Pulmonary artery endothelial cell (primary cell): ENCODE results near the gene KCTD2. TPM values are rescaled to one million over a fixed set of nuclear protein-coding genes. Genes with fewer than 3 reads are reported as not detected.
"Not testable (repeated sequence)": the region's sequence is repeated elsewhere in the genome, so short reads cannot be mapped to it uniquely, and the experiment has no call there.

Experiments
- DNase-seq: peaks from one replicate; pipeline ENCODE4 v3.0.0-alpha.2; 2011; ENCODE audit warnings: low read depth, low spot score
- total RNA-seq: library from RNA; depleted of rRNA; stranded (reverse); fragments of >200 nt; gene quantifications from 2 replicates; pipeline ENCODE4 v1.2.3, GENCODE V29; 2014

KCTD2 gene
- total RNA-seq, 1 donor from 2014 or later, result 14.4 TPM

DNA sequence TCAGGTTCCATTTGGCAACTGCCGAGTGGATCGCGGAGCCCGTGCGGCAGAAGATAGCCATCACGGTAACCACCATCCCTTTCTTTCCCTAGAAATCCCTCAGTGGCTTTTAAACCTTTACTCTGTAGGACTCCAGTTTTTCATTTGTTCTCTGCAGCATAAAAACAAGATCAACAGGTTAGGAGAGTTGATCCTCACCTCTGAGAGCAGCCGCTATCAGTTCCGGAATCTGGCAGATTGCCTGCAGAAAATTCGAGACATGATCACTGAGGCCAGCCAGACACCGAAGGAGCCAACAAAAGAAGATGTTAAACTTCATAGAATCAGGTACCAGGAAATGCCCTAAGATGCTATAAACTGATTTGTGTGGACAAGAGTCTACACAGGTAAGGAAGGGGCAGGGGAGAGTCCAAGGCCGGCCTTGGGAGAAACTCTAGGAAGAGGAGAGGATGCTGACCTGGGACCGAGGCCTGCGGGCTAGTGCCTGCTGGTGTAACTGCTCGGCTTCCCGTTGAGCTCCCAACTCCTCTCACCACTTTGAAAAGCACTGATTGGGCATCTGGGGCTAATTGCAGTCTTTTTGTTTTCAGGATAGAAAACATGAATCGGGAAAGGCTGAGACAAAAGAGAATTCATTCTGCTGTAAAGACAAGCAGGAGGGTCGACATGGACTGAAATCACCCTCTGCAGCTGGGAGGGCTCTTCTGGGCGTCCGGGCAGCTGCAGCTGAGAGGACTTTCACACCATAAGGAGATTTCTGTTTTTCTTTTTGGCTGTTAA is 26.5 kb upstream of the KCTD2 start:
- DNase-seq, result no peak

DNA sequence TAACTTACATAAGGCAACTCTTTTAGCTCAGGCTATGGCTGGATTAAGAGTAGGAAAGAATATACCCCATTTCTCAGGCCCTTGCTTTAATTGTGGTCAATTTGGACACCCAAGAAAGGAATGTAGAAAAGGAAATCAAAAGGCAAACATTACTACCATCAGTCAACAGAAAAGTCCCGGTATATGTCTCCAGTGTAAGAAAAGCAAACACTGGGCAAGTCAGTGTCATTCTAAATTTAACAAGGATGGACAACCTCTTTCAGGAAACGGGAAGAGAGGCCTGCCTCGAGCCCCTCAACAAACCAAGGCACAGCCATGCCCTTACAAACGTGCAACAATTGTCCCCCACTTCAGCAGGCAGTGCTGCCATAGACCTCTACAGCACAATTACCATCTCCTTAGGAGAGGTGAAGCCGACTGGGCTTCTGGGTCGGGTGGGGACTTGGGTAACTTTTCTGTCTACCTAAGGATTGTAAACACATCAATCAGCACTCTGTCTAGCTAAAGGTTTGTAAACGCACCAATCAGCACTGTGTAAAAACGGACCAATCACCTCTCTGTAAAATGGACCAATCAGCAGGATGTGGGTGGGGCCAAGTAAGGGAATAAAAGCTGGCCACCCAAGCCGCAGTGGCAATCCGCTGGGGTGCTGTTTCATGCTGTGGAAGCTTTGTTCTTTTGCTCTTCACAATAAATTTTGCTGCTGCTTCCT is 22.2 kb upstream of the KCTD2 start:
- no peak for DNase-seq

DNA sequence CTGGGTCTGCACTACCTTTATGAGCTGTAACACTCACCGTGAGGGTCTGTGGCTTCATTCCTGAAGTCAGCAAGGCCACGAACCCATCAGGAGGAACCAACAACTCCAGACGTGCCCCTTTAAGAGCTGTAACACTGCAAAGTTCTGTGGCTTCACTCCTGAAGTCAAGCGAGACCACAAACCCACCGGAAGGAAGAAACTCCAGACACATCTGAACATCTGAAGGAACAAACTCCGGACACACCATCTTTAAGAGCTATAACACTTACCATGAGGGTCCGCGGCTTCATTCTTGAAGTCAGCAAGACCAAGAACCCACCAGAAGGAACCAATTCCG is 21.7 kb upstream of the KCTD2 start:
- not testable (repeated sequence) for DNase-seq

DNA sequence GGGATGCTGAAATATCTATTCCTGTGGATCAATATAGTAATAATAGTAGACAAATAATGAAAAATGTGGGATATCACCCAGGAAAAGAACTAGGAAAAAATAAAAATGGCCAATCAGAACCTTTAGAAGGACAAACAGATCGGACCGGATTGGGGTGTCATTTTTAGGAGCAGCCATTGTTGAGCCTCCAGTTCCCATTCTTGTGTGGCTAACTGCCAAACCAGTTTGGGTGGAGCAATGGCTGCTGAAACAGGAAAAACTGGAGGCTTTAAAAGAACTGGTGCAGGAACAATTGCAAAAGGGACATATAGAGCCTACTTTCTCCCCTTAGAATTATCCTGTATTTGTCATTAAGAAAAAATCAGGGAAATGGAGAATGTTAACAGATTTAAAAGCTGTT is 20.4 kb upstream of the KCTD2 start:
- not testable (repeated sequence) for DNase-seq

DNA sequence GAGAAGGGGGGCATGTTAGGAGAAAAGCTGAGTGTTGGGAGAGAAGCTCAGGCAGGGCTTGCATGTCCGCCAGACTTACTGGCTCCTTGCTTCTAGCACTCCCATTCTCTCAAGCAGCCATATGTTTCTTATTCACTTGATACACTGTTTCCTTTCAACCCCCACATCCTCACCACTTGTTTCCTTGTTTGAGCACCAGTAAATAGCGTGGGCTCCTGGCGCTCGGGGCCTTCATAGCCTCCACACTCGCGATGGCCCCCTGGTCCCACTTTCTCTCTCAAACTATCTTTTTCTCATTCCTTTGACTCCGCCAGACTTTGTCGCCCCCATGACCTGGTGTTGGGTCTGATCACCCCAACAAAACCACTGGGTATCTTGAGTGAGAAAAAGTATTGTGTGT is 16.9 kb upstream of the KCTD2 start:
- no peak for DNase-seq

DNA sequence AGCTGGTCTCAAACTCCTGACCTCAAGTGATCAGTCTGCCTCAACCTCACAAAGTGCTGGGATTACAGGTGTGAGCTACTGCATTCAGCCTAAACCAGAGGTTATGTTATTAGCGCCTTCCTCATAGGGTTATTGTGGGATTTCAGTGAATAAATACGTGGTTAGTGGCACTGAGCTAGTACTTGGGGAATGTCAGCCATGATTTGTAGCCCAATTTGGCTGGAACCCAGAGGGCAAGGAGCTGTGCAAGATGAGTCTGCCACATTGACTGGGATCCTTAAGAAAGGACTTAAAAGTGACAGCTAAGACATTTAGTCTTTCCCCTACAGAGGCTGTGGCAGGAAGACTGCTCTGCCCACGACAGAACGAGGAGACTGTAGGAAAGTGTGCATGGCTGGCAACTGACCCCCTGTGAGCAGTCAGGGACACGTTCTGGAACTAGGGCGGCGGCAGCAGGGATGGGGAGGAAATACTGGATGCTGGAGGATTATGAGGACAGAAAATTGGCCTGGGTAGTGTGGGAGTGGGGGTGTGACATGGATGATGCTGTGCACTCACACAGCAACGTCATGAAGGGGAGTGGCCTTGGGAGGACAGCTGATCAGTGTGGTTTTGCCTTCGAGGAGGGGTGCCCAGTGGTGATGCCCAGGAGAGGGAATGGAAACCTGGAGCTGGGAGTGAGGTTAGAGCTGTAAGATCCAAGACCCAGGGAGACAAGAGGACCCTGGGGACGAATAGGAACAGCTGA is 14.9 kb upstream of the KCTD2 start:
- no peak for DNase-seq

DNA sequence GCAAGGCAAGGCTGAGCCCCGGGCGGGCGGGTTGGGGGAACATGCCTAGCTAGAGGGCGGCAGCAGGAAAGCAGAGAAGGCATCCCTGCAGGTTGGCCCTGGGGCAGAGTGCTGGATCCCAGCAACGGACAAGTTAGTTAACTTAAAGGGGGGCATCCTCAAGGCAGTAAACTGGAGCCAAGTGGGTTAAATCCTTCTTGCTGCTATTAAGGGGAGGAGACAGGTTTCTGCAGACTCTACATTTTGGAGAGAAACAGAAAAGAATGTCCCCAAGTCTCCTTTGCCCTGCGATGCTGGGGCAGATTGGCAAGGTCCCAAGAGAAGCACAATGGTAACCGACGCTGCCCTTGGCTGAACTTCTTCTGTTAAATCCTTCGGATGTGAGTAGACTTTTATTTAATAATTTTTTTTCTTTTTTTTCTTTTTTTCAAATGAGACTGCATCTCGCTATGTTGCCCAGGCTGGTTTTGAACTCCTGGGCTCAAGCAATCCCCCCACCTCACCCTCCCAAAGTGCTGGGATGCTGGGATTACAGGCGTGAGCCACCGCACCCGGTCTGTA is 14.2 kb upstream of the KCTD2 start:
- no peak for DNase-seq

DNA sequence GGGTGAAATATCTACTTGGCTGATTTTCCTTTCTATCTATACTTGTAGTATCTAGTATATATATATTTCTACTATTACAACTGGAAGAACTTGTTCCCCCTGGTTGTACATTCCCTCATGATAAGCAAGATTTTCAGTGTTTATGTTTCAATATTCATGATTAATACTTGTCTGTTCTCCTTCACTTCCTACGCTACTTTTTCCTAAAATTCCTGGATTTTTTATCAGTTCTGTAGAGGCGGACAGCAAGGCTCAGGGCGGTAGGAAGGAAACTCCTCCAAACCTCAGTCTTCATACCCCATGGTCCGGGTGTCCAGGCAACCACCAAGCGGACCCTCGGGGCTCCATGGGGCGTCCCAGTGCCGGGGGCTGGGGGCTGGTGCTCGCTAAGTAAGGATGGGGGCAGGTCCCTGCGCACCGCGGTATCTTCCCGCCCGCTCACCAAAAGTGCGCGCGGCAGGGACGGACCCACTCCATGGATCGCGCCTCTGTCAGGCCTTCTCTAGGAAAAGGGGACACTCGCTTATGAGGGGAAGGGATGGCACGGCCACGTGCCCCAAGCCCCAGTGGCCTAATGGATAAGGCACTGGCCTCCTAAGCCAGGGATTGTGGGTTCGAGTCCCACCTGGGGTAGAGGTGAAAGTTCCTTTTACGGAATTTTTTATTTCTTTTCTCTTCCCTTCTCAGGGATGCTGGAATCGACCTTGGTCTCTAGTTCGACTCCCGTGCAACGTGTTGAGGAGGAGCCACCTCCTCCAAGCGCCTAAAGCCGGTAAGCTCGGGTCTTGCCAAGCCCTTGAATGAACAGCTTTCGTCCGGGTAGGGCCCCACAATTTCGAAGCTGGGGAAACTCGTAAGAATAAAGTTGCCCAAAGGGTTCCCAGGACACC is 13.4 kb upstream of the KCTD2 start:
- DNase-seq, result peak; percentile 47

DNA sequence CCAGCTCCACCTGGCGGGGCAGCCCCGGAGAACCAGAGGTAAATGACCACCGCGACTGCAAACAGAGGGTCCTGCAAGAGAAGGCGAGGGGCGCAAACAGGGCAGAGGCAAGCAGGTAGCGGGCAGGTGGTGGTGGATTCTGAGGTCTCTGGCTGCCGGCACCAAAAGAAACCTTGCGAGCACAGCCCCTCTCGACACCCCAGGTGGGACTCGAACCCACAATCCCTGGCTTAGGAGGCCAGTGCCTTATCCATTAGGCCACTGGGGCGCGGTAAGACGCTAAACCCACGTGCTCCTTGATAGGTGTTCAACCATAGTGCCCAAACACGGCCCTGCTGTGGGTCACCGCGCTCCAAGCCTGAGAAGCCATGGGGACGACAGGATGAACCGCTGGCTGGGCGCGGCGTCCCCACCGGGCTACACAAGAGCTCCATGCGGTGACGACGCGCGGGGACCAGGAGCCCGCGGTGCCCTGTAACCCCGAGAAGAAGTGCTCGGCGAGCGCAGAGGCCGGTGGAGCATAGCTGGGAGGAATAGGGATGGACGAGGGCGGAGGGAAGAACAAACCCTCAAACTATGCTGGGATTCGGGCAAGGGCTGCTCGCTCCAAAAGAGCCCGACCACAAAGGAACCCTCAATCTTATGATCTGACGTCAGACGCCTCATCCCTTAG is 12.7 kb upstream of the KCTD2 start:
- DNase-seq, result peak; percentile 58

DNA sequence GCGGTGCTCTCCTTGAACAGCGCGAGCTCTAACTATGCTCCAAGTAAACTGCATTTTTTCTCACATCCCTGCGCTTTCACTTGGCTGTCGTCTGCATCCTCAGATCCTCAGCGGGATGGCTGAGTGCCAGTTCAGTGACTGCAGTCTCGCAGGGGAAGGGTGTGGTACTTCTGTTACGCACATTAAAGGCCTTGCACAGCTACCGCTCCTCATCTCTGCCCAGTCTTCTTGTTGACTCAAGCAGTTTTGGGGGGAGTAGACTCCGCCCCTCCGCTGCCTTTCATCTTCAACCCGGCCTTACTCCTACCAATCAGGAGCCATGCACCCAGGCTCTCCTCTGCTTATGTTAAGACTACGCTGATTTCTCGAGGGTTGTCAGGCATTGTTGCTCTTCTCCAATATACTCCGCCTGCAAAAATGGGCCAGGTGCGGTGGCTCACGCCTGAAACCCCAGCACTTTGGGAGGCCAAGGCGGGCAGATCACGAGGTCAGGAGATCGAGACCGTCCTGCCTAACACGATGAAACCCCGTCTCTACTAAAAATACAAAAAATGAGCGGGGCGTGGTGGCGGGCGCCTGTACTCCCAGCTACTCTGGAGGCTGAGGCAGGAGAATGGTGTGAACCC is 10.3 kb upstream of the KCTD2 start:
- no peak for DNase-seq

DNA sequence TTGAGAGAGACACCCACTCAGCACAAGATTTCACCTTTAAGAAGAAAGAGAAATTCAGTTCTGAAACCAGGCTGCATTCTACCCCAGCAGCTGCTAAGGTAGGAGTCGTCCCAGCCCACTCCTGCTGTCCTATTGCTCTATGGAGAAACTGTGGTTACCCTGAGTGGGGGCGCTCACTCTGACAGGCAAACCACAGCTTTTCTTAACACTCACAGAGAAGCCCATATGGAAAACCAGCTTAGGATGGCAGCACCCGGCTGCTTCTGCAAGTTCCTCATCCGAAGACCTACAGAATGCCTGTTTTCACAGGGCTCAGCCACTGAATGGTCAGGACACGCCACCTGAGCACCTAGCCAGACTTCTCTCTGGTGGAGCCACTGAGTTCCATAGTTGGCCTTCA is 7.8 kb upstream of the KCTD2 start:
- no peak for DNase-seq

DNA sequence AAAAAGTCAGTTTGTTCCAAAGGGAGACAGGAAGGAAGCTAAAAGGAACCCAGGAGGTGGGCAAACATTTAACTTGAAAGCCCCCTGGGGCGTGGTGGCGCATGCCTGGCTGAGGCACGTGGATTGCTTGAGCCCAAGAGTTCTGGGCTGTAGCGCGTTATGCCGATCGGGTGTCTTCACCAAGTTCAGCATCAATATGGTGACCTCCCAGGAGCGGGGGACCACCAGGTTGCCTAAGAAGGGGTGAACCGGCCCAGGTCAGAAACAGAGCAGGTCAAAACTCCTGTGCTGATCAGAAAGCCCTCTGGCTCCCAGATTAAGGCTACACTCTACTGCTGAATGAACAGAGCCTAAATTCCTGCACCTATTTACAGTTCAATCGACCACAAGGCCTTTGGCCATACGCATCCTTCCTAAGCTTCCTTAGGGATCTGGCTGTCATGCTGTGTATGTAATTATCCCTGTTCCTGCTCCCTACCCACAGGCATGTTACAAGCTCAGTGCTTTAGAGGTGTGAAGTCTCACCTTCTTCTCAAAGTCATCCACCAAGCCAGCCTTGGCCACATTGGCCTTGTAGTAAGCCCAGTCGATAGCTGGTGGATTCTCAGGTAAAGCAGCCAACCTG is 5.3 kb upstream of the KCTD2 start:
- DNase-seq, result no peak

DNA sequence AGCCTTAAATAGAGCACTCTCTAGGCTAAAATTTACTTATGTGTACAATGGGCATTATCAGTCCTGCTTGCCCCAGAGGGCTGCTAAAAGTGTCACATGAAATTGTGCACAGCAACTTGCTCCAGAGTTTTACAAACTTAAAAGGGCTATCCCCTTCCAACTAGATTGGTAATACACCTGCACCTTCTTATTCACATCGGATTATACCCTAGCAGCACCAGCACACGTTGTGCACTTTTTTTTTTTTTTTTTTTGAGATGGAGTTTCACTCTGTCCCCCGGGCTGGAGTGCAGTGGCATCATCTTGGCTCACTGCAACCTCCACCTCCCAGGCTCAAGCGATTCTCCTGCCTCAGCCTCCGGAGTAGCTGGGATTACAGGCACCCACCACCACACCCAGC is 3.2 kb upstream of the KCTD2 start:
- not testable (repeated sequence) for DNase-seq

DNA sequence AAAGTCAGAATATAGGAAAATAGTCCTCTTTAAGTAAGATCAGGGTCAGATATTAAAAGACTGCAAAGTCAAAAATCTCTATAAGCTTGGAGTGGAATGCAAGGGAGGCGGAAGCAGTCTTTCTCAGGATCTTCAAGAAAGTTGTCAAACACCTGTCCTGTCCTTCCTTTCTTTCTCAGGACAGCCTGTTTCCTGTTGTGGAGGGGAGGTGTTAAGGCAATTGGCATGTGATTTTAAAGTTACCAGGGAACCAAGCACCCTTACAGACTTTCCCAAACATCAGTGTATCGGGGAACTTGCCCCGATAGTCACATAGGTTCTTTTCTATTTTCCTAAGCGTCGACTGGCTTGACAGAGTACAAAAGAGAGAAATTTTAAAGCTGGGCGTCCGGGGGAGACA is 2.3 kb upstream of the KCTD2 start:
- no peak for DNase-seq

DNA sequence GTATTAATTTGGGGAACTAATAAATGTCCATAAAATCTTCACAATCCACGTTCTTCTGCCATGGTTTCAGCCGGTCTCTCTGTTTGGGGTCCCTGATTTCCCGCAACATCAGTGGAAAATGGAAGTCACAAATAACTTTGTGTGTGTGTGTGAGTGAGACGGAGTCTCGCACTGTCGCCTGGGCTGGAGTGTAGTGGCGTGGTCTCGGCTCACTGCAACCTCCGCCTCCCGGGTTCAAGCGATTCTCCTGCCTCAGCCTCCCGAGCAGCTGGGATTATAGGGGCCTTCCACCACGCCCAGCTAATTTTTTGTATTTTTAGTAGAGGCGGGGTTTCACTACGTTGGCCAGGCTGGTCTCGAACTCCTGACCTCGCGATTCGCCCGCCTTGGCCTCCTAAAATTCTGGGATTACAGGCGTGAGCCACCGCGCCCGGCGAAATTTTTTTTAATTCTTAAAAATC is 1.0 kb upstream of the KCTD2 start:
- not testable (repeated sequence) for DNase-seq

DNA sequence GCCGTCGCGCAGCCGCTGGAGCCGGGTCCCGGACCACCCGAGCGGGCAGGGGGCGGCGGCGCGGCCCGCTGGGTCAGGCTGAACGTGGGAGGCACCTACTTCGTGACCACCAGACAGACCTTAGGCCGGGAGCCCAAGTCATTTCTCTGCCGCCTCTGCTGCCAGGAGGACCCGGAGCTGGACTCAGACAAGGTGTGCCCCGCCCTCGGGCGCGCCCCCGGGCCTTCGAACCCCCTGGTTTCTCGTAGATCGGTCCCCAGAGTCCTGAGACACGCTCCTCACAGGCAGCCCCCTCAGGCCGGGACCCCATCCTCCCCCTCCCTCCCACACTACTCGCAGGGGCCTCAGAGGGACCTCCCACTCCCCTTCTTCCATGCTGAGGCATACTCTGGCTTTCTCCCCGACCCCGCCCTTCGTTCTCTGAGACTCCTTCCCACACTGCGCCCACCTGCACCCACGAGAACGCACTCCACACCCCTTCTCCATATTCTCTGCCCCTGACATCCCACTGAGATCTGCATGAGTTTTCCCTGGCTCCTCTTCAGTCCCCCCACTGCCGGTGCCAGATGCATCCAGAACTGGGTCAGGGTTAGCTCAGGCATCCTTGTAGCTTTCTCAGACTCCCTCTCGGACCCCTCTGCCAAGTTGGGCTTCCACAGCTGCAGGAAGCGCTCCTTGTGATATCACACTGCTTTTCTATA is 523 bp downstream of the KCTD2 start:
- no peak for DNase-seq

DNA sequence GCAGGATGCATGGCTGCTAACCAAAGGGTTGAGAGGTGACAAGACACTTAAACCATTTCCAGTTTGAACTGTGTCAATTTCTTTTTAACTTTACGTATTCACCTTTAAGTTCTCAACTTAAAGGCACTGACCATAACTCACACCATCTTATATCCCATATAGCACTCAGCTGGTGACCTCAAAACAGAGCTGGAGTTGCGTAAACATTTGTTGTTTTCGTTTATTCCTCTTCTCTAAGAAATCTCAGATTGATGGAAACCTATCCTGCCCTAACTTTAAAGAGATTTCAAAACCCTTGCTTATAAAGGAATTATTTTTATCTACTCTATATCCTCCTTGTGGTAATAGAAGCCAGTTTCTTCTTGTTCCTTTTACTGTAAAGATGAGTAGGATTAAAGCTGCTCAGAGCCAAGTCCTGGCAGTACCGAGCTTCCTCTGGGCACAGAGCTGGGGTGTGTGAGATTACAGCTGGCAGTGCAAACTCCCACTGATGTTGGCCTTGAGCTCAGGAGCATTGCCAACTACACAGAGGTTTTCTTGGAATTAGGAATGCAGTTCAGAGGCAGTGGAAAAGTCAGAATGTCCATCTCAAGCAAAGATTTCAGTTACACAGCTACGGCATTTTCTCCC is 1.3 kb downstream of the KCTD2 start:
- DNase-seq, result no peak

DNA sequence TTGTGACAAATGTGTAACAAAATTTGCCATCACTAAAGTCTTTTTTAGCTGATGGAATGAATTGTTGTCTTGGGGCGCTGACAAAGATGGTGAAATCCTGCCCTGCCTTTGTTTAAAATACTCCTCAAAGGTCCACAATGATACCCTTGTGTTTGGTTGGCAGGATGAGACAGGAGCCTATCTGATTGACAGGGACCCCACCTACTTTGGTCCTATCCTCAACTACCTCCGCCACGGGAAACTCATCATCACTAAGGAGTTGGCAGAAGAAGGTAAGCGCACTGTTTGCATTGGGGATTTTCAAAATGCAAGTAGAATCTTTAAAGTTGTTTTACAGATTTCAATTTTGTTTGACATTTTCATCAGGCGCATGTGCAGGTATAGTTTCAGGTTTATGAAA is 2.0 kb downstream of the KCTD2 start:
- no peak for DNase-seq
